ENCODE measurements around the gene PRR16.
"Not testable (repeated sequence)": the region's sequence is repeated elsewhere in the genome, so short reads cannot be mapped to it uniquely, and the experiment has no call there.

Gene PRR16

DNA sequence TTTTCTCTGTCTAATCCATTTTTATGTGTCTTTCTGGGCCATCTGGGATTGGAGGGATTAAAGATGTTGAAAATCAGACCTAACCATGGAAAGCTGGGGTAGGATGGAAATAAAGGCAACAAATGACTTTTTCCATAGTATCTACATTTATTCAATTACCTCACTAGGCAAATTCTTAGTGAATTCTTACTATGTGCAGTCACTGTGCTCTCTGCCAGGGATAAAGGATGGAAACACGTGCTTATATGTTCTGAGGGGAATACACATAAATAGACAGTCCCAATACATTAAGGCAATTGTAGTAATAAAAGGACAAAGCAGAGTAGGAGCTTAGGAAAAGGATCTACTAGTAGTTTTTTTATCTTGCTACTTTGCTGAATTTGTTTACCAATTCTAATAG lies 214.2 kb downstream of the PRR16 start:
- no peak for DNase-seq

- DNase-seq = no peak
These were observed 218.8 kb downstream of the PRR16 start for GRCh38 chr5:120682851-120683250.

DNA sequence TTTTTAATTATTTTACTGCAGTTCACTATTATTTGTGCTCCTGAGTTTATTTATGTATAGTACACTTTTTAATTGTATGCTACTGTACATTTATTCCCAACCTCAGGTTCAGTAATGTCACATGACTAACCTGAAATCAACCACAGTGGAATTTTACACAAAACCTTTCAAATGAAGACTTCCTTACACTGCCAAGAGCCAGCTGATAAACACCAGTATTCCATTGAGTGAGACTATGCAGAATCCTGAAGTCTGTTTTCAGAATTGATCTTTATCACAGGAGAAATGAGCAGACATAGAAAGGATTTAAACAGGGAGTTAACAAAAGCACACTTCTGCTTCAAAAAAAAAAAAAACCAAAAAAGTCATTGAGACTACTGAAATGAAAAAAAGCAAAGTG lies 219.5 kb downstream of the PRR16 start:
- no peak for DNase-seq

DNA sequence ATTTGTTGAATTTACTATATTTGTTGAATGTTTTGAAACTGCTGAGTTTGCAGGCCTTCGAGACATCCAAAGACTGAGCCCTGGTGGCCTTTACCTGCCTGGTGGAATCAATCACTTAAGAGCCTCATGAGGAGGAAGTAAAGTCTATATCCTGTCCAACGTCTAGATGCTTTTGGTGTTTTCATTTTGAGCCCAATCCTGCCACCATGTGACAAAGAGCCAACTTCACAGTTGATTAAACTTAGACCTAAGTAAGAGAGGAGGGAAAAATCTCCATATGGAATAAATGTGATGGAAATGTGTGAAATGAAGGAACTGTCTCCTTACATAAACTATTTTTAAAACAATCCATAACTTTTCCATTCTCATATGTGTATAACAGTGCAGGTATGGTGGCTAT lies 220.1 kb downstream of the PRR16 start:
- no peak for DNase-seq

GRCh38 chr5:120684749-120685415 lies 220.8 kb downstream of the PRR16 start:
- no peak for DNase-seq

DNA sequence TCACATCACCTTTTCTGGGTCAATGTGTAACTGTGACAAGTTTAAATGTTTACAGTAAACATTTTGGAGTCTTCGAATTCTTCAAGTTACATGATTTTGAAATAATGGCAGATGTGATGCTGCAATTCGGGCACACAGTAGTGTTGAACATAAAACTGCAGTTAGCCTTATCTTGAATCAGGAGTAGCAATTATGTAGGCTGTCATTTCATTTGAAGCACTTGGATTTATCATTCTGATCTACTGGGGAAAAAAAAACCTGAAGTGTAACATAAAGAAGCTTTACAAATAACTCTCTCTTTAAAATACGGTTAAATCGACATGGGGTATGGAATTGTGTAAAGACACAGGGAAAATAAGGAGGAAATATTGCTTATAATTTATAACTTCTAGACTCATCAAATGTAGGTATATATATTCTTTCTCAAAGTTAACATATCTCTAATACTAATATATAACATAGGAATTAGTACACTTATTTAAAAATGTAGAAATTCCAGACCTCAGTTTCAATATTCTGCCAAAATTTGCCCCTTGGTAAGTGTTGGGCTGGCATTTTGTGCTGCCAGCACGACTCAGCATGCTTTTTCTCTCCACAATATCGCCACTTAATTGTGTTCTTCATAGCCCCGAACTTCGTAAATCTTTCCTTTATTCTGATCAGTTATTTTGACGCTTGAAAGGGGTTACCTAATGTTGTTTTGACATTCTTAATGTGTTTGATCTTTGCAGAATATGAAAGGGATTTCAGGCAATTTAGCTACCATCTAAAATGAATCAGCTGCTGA lies 226.7 kb downstream of the PRR16 start:
- no peak for DNase-seq

DNA sequence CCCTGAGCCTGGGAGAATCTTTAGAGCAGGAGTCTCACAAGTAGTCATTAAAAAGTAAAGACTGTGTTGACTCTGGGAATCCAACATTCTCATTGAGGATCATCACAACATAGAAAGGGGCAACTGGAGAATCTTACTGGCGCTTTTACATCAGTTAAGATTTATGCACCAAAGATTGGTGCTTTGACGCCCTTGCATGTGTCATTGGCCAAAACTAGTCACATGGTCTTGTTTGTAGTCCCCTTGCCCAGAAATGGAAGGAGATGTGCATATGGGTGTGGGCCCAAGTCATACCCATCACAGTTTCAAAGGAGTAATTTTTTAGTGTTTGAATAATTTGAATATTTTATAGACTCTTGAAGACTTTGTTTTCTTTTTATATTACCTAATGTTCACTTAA lies 228.2 kb downstream of the PRR16 start:
- DNase-seq = no peak

- no peak for DNase-seq
These were observed 231.3 kb downstream of the PRR16 start for GRCh38 chr5:120695368-120695880.

- DNase-seq = no peak
These were observed 233.0 kb downstream of the PRR16 start for GRCh38 chr5:120697147-120697546.

DNA sequence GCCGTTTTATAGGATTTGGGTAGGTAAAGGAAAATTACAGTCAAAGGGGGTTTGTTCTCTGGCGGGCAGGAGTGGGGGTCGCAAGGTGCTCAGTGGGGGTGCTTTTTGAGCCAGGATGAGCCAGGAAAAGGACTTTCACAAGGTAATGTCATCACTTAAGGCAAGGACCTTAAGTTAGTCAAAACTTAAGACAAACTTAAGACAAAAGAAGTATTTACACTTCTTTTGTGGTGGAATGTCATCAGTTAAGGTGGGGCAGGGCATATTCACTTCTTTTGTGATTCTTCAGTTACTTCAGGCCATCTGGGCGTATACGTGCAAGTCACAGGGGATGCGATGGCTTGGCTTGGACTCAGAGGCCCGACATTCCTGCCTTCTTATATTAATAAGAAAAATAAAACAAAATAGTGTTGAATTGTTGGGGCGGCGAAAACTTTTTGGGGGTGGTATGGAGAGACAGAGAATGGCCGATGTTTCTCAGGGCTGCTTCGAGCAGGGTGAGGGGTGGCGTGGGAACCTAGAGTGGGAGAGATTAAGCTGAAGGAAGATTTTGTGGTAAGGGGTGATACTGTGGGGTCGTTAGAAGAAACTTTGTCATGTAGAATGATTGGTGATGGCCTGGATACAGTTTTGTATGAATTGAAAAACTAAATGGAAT lies 233.7 kb downstream of the PRR16 start:
- DNase-seq = not testable (repeated sequence)

DNA sequence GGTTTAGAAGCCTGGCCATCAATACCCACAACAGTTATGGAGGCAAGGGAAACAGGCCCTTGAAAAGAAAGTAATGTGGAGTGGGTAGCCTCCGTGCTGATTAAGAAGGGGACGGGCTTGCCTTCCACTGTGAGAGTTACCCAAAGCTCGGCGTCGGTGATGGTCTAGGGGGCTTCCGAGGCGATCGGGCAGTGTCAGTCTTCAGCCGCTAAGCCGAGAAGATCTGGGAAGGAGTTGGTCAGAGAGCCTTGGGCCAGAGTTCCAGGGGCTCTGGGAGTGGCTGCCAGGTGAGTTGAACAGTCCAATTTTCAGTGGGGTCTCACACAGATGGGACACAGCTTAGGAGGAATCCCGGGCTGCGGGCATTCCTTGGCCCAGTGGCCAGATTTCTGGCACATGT lies 236.6 kb downstream of the PRR16 start:
- not testable (repeated sequence) for DNase-seq

DNA sequence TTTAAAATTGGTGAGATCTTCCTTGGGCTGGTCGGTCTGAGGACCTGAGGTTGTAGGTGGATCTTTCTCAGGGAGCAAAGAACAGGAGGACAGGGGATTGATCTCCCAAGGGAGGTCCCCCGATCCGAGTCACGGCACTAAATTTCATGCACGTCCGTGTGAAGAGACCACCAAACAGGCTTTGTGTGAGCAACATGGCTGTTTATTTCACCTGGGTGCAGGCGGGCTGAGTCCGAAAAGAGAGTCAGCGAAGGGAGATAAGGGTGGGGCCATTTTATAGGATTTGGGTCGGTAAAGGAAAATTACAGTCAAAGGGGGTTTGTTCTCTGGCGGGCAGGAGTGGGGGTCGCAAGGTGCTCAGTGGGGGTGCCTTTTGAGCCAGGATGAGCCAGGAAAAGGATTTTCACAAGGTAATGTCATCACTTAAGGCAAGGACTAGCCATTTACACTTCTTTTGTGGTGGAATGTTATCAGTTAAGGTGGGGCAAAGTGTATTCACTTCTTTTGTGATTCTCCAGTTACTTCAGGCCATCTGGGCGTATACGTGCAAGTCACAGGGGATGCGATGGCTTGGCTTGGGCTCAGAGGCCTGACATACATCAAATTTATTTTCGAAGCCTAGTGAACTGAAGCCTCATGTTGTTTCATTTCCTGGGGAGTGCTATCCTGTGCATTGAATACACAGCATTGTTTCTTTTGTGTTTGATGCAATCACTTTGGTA lies 238.9 kb downstream of the PRR16 start:
- DNase-seq = not testable (repeated sequence)

DNA sequence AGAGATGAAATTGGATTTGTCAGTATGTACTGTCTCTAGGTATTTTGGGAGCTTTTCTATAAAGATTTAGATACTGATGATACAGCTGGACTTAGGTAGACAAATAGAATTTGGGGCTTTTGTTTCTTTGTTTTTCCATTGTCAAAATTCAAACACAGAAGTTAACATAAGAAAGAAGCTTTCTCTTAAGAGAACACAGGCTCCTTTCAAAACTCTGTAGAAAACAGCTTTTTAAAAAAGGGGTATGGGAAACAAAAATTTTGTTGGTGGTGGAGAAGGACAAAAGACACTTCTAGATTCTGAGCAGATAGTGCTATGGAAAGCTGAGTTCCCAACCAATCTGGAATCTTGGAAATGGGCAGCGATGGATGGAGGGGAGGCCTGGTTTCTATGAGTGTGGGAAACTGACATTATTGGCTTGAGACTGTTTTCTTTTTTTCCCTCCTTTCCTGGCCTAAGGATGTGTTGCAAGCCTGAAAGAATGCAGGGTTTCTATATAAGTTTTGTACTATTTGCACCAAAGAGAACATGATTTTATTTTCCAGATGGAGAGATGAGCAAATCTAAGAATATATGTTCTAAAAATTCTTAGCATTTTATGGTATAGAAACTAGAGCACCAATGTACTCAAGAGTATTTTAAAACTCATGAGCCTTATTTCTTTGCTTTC lies 240.0 kb downstream of the PRR16 start:
- DNase-seq = no peak

DNA sequence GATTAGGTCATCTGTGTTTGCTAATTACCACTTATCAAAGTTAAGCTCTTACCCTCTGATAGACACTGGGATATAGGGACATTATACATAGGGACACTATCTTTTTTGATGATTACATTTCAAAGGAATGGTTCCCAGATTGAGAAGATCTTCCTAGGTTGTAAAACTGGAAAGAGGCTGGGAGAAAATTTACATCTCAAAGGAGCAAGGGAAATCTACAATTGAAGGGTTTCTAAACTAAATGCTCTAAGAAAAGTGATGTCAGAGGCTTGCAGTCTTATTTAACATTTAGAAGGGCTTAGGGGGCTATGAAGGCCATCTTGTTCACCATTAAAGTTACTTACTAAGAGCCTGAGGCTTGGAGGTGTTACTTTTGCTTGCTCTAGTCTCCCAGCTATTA lies 242.8 kb downstream of the PRR16 start:
- no peak for DNase-seq

GRCh38 chr5:120717381-120717780 lies 253.3 kb downstream of the PRR16 start:
- no peak for DNase-seq

DNA sequence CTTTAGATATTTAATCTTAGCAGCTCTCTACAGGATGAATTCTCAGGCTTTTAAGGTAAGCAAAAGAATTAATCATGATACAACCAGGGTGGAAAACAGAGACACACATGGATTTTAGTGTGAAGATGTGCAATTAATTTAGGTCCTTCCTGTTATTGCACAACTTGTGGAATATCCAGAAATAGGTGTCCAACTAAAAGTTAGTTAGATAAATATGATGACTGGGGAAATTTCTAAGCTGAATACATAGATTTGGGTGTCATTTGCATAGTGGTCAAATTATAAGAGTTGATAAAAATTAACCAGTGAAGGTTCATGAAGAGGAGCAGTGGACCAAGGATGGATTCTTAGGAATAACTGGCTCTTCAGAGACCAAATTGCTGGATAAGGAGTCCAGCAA lies 266.1 kb downstream of the PRR16 start:
- no peak for DNase-seq

DNA sequence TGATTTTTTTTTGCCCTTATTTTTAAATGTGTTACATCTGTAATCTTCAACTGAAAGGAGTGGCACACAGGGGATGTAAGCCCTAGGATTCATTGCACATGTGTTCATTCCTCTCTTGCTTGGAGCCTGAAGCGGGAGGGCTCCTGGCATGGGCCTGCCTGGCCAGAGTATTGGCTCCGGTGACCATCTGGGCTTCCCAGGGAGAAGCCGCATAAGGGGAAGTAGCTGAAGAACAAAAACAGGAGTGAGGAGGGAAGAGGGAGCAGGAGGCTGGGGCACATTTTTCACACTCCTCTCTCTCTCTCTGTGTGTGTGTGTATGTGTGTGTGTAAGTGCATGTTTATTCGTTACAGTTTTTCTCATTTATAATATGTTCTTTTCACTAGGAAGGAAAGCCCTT lies 269.9 kb downstream of the PRR16 start:
- no peak for DNase-seq

GRCh38 chr5:120735076-120735475 lies 271.0 kb downstream of the PRR16 start:
- DNase-seq = no peak

Measured in NCI-H345 (cell line).